NCI-H187 (cell line): ENCODE results near the gene CDC26.
A peak's percentile ranks its signal among the peaks of the same experiment; 100 is the strongest.
"Not testable (repeated sequence)": the region's sequence is repeated elsewhere in the genome, so short reads cannot be mapped to it uniquely, and the experiment has no call there.

Source experiments
- DNase-seq, 2 experiments: peaks; one replicate each; lab custom pipeline; 2025; lab: John Stamatoyannopoulos, UW

The CDC26 gene

DNA sequence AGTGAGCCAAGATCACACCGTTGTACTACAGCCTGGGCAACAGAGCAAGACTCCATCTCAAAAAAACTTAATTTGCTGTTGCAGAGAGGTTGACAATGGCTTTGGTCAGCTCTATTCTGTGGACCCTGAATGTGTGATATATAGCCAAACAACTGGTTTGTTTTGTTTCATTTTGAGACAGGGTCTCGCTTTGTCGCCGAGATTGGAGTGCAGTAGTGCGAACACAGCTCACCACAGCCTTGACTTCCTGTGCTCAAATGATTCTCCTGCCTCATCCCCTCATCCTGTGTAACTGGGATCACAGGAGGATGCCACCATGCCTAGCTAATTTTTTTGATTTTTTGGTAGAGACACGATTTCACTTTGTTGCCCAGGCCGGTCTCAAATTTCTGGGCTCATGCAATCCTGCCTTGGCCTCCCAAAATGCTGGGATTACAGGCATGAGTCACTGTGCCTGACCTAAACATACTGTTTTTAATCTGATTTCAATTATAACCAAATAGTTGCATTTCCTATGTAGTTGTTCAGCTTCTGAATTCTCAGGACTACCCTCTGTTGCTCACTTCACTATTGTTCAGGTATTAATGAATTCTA is 18.0 kb upstream of the CDC26 start:
- DNase-seq, result no peak

DNA sequence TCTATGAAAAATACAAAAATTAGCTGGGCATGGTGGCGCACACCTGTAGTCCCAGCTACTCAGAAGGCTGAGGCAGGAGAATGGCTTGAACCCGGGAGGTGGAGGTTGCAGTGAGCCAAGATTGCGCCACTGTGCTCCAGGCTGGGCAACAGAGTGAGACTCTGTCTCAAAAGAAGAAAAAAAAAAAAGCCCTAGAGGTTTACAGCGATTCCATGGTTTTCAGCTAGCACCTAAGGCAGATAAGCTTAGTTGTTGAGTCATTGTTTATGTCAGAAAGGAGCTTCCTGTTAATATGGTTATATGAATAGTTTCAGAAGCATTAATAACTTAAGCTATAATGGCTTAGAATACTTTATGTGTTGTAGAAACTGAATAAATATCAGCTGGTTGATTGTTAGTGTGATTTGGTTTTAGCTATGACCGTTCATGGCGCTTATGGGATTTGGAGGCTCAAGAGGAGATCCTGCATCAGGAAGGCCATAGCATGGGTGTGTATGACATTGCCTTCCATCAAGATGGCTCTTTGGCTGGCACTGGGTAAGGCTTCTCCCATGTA is 14.8 kb upstream of the CDC26 start:
- no peak for DNase-seq

DNA sequence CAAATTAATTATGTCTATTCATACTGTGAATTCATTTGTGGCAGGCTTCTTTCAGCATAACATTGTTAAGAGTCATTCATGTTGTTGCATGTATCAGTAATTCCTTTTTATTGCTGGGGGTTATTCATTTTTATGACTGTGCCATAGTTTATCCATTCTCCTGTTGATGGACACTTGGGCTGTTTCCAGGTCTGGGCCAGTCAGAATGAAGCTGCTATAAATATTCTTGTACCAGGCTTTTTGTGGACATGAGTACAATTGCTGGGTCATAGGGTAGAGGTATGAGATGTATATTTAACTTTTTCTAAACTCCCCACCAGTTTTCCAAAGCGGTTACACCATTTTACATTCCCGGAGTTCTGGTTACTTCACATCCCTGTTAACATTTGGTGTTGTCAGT is 13.7 kb upstream of the CDC26 start:
- DNase-seq, result no peak

DNA sequence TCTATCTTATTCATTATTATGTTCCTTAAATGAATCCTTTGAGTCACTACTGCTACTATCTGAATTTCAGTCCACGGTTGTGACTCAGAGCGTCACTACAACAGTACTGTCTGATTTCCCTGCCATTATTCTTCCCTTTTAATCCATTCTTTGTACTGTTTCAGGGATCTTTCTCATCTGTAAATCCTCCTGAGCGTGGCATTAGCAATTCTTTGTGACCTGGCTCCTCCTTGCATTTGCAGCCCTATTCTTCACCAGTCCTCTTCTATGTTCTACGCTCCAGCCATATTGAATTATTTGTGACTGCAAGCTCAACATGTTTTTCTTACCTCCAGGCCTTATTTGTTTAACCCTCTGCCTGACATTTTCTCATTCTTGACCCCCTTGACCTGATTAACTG is 6.0 kb upstream of the CDC26 start:
- DNase-seq, result no peak

DNA sequence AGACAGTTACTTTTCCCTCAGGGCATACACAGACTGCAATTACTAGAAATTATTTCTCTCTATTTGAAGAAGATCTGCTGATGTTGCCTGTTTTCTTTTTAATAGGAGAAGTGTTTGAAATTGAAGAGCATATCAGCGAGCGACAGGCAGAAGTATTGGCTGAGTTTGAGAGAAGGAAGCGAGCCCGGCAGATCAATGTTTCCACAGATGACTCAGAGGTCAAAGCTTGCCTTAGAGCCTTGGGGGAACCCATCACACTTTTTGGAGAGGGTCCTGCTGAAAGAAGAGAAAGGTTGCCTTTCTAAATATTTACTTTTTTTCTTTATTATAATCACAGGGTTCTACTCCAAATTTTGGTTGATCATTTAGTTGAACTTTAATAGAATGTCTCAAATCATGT is 3.5 kb upstream of the CDC26 start:
- DNase-seq, result no peak

DNA sequence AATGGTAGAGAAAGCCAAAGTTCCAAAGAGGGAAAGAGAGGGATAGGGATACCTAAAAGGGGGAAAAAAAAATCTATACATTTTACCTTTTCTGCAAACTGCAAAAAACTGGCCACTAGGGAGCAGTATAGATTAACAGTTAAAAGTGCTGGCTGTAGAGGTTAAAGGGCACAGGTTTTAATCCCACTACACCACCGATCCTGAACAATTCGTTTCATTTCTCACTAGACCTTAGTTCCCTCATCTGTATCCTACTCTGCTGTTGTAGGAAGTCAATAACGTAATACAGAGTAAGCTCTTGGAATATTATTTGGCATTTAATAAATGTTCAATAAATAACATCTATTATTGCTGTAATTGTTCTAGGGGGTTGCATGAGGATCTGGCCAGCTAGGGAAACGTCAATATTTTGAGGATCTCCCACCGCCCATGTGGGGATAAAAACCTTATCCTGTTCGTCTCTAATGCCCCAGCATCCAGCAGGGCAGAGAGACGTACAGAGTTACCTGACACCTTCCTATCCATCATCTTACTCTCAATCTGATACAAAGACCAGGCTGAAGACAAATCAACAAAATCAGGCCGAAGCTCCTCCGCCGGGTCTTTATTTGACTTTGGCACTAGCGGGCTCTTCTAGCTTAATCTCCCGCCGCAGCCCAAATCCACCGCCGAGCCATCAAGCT is 757 bp downstream of the CDC26 start:
- peak in 1 of 2 experiments; percentile 21 for DNase-seq

DNA sequence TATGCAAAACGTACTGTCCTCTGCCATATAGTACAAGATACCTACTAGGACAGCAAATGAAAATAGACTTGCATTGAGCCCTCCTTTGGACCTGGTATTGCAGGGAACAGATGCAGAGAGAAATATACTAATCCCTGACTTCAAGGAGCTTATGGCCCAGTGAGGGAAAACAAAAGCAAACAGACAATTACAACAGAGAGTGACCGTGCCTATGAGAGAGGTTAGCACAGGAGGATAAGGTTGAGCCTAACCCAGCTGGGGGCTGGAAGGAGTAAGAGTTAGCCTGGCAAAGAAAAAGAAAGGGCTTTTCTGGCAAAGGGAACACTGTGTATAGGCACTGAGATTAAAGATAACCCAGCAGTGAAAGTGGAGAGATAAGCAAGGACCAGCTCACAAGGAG is 5.5 kb downstream of the CDC26 start:
- no peak for DNase-seq

DNA sequence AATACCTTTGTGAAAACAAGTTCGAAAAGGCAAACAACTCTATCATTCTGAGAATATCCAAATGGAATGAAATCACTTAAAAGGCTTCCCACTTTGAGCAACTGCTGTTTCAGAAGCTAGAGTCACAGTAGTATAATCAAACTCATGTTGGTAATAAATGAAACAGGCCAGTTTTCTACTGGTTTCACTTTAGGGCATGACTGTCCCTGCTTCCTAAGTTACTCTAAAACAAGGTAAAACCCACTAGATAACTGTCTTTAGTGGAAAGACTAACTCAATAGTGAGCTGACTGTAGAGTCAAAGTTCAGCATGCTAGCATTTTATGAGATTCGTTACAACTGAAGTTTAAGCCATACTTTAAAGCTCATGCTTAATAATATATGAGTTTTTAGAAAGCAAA is 6.0 kb downstream of the CDC26 start:
- DNase-seq, result no peak

DNA sequence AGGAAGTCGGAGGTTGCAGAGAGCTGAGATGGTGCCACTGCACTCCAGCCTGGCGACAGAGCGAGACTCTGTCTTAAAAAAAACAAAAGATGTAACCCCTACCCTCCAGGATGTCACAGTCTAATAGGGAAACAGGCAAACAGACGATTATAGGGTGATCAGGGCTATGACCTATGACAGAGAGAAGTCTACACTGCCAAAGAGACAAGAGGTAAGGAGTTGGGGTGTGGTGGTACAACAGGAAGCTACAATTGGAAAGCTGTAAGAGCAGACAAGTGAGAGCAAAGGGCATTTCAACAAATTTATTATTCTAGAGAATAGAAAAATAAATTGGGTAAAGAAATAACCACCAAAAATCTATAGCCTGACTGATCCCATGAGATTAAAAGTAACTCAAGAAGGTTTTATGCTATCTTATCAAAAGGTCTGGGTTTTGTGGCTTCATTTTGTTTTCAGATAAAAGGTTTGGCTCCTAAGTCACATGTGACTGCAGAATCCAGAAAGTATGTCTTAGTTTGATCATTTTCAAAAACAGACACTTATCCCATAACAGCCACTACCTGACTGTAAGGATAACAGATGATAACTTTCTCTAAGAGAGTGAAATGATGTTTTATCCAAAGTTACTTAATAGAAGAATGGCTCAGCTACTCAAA is 7.3 kb downstream of the CDC26 start:
- DNase-seq, result no peak

DNA sequence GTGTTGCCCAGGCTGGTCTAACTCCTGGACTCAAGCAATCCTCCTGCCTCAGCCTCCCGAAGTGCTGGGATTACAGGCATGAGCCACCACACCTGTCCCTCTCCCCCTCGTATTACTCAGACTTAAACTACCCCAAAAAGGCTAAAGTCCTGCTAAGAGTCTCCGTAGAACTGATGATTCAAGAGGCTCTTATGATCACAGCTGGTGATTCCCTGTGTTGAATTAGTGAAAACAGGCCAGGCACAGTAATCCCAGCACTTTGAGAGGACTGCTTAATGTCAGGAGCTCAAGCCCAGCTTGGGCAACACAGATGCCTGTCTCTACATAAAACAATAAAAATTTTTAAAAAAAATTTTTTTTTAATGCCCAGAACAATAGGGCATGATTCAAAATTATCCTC is 9.2 kb downstream of the CDC26 start:
- no peak for DNase-seq

DNA sequence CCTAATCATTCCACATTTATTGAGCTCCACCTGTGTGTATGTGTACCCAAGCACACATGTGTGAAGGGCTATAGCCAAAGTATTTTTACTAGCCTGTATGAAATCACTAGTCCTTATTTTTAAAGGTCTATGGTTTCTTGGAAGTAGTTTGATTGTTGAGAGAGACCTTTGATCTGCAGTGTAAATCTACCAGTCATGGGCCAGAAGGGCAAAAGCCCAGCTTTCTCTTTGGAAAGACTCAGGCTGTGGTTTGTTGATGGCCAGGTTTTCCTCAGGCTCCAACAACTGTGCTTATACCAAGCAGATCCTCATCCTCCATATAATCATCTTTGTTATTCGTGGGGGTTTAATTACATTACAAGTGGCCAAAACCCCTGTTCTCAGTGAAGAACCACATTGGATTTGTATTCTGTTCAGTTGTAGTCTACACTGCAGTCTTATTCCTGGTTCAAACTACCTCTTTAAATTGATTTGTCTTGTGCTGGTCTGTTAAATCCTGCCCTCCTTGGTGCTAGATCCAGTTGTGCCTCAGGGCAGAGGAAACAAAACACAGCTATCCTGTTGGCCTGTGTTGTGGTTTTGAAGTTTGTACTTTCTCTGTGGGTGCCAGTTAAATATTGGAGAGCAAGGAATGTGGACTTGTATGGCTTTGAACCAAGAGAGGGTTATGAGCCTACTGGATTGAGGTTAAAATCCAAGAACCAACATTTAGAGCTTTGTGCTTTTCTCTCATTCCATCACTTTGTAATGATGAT is 13.3 kb downstream of the CDC26 start:
- DNase-seq, result no peak

DNA sequence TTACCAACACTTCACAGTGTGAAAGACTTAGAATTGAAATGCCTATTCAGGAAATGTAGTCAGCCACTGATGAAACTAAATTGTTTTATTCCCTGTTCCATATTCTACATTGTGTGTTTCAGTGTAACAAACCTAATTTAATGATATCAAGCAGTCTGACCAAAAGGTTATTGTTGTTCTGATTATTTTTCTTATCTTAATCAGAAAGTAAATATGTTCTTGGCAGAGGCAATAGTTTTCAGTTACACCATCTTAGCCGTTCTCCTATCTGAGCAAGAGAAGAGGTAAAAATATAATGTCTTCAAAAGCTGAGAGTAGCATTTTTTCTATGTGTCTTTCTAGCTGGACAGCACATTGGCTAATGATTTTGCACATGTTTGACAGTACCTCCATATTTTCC is 17.1 kb downstream of the CDC26 start:
- no peak for DNase-seq

DNA sequence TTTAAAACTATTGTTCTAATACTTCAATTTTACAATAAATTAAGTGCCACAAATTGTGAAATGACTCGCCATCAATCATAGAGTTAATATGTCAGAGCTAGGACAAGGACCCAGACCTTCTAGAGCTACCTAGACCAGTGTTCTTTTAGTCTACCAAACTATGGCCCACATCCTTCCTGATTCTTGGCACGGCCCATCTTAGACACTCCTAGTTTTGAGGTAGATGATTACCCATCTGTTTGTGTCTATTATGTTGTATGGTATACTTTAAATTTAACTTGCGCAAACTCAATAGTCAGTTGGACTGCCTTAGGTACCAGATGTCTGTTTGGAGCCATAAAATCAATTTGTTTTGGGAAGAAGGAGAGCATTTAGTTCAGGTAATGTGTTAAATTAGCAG is 17.5 kb downstream of the CDC26 start:
- no peak for DNase-seq

DNA sequence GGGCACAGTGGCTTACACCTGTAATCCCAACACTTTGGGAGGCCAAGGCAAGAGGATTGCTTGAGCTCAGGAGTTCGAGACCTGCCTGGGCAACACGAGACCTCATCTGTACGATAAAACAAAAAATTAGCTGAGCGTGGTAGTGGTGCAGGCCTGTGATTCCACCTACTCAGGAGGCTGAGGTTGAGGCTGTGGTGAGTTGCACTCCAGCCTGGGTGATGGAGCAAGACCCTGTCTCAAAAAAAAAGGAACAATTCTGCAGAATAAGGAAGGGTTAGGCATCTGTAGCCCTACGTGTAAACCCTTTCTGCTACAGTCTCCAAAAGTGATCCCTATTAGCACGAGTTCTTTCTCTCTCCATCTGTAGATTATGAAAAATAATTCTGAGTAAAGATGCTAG is 19.9 kb downstream of the CDC26 start:
- no peak for DNase-seq

DNA sequence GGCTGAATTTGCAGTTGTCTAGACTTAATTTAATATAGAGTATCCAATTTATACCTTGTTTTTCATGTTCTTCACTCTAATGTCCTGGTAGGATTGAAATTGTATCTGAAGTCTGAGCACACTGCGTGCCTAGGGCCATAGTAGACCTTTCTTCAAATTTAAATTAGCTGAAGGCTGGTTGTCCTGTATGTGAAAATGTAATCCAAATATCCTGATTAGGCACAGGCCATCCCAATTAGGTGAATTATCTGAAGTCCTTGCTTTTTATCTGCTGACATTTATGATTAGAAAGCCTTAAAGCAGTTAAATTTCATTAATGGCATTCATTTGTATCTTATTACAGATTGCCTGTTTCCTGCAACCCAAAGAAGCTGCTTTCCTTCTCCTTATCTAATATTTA is 20.4 kb downstream of the CDC26 start:
- DNase-seq, result no peak

DNA sequence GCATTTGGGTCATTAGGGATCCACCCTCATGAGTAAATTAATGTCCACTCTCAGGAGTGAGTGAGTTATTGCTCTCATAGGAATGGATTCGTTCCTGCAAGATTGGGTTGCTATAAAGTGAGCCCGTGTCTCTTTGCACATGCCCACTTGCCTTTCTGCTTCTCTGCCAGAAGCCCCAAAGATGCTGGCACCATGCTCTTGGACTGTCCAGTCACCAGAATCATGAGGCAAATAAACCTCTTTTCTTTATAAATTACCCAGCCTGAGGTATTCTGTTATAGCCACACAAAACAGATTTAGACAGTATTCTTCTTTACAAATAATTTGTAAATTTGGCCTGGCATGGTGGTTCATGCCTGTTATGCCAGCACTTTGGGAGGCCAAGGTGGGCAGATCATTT is 24.6 kb downstream of the CDC26 start:
- DNase-seq, result no peak

DNA sequence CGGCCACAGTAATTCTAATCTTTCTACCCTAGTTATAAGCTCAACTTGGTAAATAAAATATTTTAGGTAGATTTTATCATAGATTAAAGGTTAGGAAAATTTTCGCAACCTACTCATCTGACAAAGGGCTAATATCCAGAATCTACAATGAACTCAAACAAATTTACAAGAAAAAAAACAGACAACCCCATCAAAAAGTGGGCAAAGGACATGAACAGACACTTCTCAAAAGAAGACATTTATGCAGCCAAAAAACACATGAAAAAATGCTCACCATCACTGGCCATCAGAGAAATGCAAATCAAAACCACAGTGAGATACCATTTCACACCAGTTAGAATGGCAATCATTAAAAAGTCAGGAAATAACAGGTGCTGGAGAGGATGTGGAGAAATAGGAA is 25.7 kb downstream of the CDC26 start:
- not testable (repeated sequence) for DNase-seq

DNA sequence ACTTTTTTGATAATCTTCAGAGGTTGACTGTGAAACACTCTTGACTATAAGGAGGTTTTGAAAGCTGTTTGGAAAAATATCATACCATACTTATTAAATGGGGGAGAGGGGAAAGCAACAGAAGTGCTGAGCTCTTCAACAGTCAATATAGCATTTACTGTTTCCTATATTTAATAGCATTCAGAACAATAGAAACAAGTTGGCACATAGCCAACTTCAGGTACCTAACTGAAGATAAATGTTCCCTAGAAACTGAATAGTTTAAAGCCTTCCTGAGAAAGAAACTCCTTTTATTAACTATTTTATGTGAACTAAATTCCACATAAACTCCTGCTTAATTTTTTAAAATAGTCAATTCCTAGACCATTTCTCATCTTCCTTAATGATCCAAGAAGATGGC is 27.7 kb downstream of the CDC26 start:
- no peak for DNase-seq

DNA sequence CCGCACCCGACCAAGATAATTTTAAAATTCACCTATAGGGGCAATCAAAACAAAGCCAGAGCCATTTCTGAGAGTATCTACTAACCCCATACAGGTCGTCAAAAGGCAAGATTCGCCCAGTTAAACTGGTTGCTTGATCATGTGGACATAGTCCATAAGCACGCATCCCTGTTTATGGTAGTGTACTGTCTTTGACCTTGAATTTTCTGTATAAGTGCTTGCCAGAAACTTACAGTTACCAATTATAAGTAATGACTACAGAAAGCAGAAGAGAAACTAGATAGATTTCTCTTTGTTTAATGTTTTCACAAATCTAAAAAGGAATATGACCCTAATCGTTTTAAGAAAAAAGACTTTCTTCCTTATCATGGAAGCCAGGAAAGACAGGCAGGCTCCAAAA is 28.4 kb downstream of the CDC26 start:
- DNase-seq, result no peak

DNA sequence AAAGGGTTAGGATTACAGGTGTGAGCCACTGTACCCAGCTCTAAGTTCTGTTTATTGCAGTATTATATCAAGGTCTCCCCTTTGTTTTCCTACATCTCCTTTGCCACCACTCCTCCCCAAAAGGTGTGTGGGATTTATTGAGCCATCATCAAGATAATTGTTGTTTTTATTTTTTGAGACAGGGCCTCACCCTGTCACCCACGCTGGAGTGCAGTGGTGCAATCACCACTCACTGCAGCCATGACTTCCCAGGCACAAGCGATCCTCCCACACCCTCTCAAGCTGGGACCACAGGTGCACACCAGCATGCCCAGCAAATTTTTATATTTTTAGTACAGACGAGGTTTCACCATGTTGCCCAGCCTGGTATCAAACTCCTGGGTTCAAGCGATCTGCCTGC is 29.5 kb downstream of the CDC26 start:
- no peak for DNase-seq

DNA sequence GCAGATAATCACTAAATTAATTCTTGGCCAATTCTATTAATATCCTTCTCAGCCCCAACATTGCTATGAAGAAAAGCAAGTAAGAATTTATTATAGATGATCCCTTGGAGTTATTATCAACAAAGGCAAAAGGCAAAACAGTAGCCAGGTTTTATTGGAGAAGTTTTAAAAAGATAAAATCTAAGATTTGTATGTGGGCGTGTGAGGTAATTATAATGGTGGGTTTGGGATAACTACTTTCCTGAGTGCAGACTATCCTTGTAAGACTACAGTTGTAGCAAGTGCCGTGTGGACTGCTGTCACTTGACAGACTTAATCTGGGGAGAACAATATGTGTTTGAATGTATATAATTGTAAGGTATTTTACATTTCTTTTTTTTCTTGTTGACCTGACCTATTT is 30.8 kb downstream of the CDC26 start:
- DNase-seq, result no peak

DNA sequence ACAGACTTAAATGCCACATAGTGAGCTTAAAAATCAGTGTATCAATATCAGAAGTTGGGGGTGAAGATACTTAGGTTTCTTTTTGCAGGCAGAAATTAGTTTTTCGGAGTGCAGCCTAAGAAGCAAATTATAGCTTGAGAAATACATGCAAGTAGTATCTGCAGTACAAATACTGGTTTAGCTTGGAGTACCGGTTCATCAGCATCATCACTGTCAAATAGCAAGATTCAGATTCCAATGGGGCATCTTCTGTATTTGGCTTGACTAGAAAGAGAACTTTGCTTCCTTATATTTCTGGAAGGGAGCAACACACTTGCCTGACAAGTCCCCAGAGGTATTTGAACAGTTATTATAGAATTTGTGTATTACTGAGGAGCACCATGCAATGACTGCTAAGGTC is 34.2 kb downstream of the CDC26 start:
- no peak for DNase-seq

DNA sequence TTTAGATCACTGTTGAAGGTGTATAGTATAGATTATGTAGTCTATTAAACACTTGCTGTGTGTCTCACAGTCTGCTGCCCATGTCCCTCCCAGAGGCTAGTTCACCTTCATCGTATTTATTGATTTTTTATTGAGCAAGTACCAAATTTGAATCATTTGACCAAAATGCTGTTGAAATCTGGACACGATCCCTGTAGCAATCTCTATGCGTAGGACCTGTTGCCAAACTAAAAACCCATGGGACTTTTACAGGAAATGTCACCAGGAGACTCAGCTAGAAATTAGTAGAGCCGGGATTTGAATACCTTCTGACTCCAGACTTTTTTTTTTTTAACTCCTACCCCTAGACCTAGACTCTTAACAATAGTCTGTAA is 36.5 kb downstream of the CDC26 start:
- DNase-seq, result no peak
